Upper lobe of left lung (tissue), 4 donors: ENCODE data around the gene HSD17B2.

Experiments used
- EP300 ChIP-seq, 4 donors: sonication (generic); formaldehyde crosslinking; IDR thresholded peaks; one replicate each; pipeline ENCODE4 v1.5.1; 2017; ENCODE audit warnings: antibody characterized with exemption in 4 of 4, control low read depth in 2 of 4
- POLR2A ChIP-seq, 4 donors: fragments of 450-650 bp; IDR thresholded peaks; one replicate each; pipeline ENCODE4 v1.5.1; 2016 to 2017; ENCODE audit warnings: antibody characterized with exemption in 4 of 4, mild to moderate bottlenecking in 2 of 4
- POLR2AphosphoS5 ChIP-seq, 2 donors: sonication (generic); formaldehyde crosslinking; IDR thresholded peaks; one replicate each; pipeline ENCODE4 v1.5.1; 2017; ENCODE audit warnings: antibody characterized with exemption in 2 of 2
- TF ChIP-seq, protein P1 (sequence below), 6 experiments: fragments of 450-650 bp in 4 of 6; fragments of 200-600 bp in 2 of 6; sonication (generic) in 2 of 6; IDR thresholded peaks; one replicate each; pipeline ENCODE4 v1.5.1; 2016 to 2019; ENCODE audit warnings: antibody characterized with exemption in 6 of 6

DNA sequence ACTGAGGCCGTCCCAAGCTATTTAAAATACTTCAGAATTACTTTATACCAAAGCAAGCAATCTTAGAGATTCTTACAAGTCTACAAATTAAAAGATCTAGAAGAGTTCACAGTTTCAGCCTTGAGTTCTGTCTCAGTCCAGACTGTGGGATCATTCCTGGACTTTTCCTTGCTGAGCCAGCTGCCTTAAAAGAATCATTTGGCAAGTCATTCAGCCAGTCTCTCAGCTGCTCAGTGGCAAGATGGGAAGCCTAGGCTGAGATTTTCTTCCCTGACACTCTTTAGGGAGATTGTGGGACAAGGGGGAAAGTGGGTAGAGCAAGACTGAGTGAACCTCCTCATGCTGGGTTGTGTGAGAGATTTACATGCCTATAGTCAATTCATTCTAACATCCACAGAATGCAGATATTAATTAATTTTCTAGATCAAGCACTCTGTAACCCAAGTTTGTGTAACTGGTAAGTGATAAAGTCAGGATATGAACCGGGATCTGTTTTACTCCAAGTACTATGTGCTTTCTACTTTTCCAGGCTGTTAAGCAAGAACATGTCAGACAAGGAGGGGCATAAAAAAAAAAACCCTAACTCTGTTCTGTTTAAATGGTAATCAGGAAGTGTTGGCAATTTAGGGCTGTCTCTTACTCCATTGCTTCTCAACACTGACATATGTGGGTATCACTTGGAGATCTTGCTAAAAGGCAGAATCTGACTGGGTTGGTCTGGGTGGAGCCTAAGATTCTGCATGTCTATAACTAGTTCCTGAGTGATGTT is 50.1 kb downstream of the HSD17B2 start:
- TF ChIP-seq, protein P1, sequence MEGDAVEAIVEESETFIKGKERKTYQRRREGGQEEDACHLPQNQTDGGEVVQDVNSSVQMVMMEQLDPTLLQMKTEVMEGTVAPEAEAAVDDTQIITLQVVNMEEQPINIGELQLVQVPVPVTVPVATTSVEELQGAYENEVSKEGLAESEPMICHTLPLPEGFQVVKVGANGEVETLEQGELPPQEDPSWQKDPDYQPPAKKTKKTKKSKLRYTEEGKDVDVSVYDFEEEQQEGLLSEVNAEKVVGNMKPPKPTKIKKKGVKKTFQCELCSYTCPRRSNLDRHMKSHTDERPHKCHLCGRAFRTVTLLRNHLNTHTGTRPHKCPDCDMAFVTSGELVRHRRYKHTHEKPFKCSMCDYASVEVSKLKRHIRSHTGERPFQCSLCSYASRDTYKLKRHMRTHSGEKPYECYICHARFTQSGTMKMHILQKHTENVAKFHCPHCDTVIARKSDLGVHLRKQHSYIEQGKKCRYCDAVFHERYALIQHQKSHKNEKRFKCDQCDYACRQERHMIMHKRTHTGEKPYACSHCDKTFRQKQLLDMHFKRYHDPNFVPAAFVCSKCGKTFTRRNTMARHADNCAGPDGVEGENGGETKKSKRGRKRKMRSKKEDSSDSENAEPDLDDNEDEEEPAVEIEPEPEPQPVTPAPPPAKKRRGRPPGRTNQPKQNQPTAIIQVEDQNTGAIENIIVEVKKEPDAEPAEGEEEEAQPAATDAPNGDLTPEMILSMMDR (IDR thresholded peaks at IDR 0.05), result no peak
- TF ChIP-seq POLR2AphosphoS5 (IDR thresholded peaks at IDR 0.05), result no peak
- TF ChIP-seq EP300 (IDR thresholded peaks at IDR 0.05), result no peak
- TF ChIP-seq POLR2A (IDR thresholded peaks at IDR 0.05), result no peak
